ENCODE measurements around the gene PDZD2.

The PDZD2 gene

GRCh38 chr5:31844622-31845345, 205.9 kb downstream of the PDZD2 start:
- no peak for TF ChIP-seq CTCF (IDR thresholded peaks at IDR 0.05; ENCODE audit: borderline replicate concordance, control extremely low read depth, extremely low read depth, insufficient read depth, missing control alignments)
- no peak for DNase-seq (ENCODE audit: low spot score)
- in situ Hi-C loops (cut with MboI; ENCODE audit: low sequenced_read_pairs, unreplicated experiment) = no loop called here

- no peak for DNase-seq (ENCODE audit: low spot score)
- TF ChIP-seq CTCF (IDR thresholded peaks at IDR 0.05; ENCODE audit: borderline replicate concordance, control extremely low read depth, extremely low read depth, insufficient read depth, missing control alignments) = no peak
- in situ Hi-C loops (cut with MboI; ENCODE audit: low sequenced_read_pairs, unreplicated experiment) = no loop called here
Observed at GRCh38 chr5:31845361-31845760, 206.4 kb downstream of the PDZD2 start.

GRCh38 chr5:31846934-31847333, 208.0 kb downstream of the PDZD2 start:
- in situ Hi-C loops (cut with MboI; ENCODE audit: low sequenced_read_pairs, unreplicated experiment) = no loop called here
- DNase-seq (ENCODE audit: low spot score) = no peak
- no peak for TF ChIP-seq CTCF (IDR thresholded peaks at IDR 0.05; ENCODE audit: borderline replicate concordance, control extremely low read depth, extremely low read depth, insufficient read depth, missing control alignments)

GRCh38 chr5:31847354-31847753, 208.4 kb downstream of the PDZD2 start:
- no peak for TF ChIP-seq CTCF (IDR thresholded peaks at IDR 0.05; ENCODE audit: borderline replicate concordance, control extremely low read depth, extremely low read depth, insufficient read depth, missing control alignments)
- in situ Hi-C loops (cut with MboI; ENCODE audit: low sequenced_read_pairs, unreplicated experiment) = no loop called here
- no peak for DNase-seq (ENCODE audit: low spot score)

- TF ChIP-seq CTCF (IDR thresholded peaks at IDR 0.05; ENCODE audit: borderline replicate concordance, control extremely low read depth, extremely low read depth, insufficient read depth, missing control alignments) = no peak
- DNase-seq (ENCODE audit: low spot score) = no peak
- in situ Hi-C loops (cut with MboI; ENCODE audit: low sequenced_read_pairs, unreplicated experiment) = no loop called here
Observed at GRCh38 chr5:31850981-31851689, 212.2 kb downstream of the PDZD2 start.

- in situ Hi-C loops (cut with MboI; ENCODE audit: low sequenced_read_pairs, unreplicated experiment) = no loop called here
- DNase-seq (ENCODE audit: low spot score) = no peak
- no peak for TF ChIP-seq CTCF (IDR thresholded peaks at IDR 0.05; ENCODE audit: borderline replicate concordance, control extremely low read depth, extremely low read depth, insufficient read depth, missing control alignments)
Observed at GRCh38 chr5:31853398-31854135, 214.6 kb downstream of the PDZD2 start.
